AG04450 (cell line): ENCODE data around the gene CLDN5. TPM values are rescaled to one million over a fixed set of nuclear protein-coding genes. Genes with fewer than 3 reads are reported as not detected.

Experiments
- CTCF ChIA-PET: fragments of 300-600, 350-600 bp; formaldehyde crosslinking; extraction: SDS; loops from one replicate; lab custom pipeline; 2022; ENCODE audit warnings: antibody characterized with exemption, inconsistent platforms; lab: Charles Lee
- POLR2A ChIA-PET: fragments of 350-600 bp; formaldehyde crosslinking; extraction: SDS; loops from one replicate; lab custom pipeline; 2021; ENCODE audit warnings: antibody characterized with exemption, inconsistent platforms; lab: Yijun Ruan, JAX
- DNase-seq: peaks from one replicate; pipeline ENCODE4 v3.0.0-alpha.2; 2011; ENCODE audit warnings: low read depth, low spot score
- H3K27ac ChIP-seq: one replicate; pipeline ENCODE4 v1.5.1; 2012; ENCODE audit warnings: low read depth, low read length, control low read depth
- H3K27me3 ChIP-seq: one replicate; pipeline ENCODE4 v1.6.0; 2012; ENCODE audit warnings: low read length; ENCODE audit not compliant: control insufficient read depth, insufficient read depth
- H3K4me3 ChIP-seq: 2 replicates; pipeline ENCODE4 v1.5.1; 2011; ENCODE audit warnings: mild to moderate bottlenecking, low read depth, low read length, control low read depth
- H3K9me3 ChIP-seq: 2 replicates; pipeline ENCODE4 v1.5.1; 2012; ENCODE audit warnings: low read length; ENCODE audit not compliant: control insufficient read depth, insufficient read depth
- CTCF ChIP-seq: IDR thresholded peaks from 2 replicates; pipeline ENCODE4 v1.5.1; 2011; ENCODE audit warnings: low read depth, low read length, control low read depth, inconsistent platforms
- polyA plus RNA-seq: library from polyadenylated mRNA; depleted of rRNA; stranded (reverse); fragments of >200 nt; gene quantifications from 2 replicates; pipeline ENCODE4 v1.2.3, GENCODE V29; 2011

The CLDN5 gene
- polyA plus RNA-seq, 1 experiment = not detected

- no peak overlapping the region for H3K4me3 ChIP-seq
- DNase-seq = no peak
- no peak for TF ChIP-seq CTCF
- no peak overlapping the region for H3K27ac ChIP-seq
- H3K27me3 ChIP-seq = peaks cover 4% of the 10 kb centered on the region
- ChIA-PET POLR2A (no interaction called here), CTCF (no interaction called here)
- no peaks in the 10 kb centered on the region for H3K9me3 ChIP-seq
Observed at GRCh38 chr22:19530751-19531150, 6.5 kb upstream of the CLDN5 start.

- DNase-seq = no peak
- Histone ChIP-seq H3K4me3 (no peak overlapping the region), H3K27me3 (peaks cover 12% of the 10 kb centered on the region), H3K9me3 (no peaks in the 10 kb centered on the region; the same call in 1 of the 2 replicates), H3K27ac (no peak overlapping the region)
- CTCF ChIA-PET = no interaction called here
- POLR2A ChIA-PET = no interaction called here
- TF ChIP-seq CTCF = no peak
Observed at GRCh38 chr22:19529811-19530210, 5.6 kb upstream of the CLDN5 start.

DNA sequence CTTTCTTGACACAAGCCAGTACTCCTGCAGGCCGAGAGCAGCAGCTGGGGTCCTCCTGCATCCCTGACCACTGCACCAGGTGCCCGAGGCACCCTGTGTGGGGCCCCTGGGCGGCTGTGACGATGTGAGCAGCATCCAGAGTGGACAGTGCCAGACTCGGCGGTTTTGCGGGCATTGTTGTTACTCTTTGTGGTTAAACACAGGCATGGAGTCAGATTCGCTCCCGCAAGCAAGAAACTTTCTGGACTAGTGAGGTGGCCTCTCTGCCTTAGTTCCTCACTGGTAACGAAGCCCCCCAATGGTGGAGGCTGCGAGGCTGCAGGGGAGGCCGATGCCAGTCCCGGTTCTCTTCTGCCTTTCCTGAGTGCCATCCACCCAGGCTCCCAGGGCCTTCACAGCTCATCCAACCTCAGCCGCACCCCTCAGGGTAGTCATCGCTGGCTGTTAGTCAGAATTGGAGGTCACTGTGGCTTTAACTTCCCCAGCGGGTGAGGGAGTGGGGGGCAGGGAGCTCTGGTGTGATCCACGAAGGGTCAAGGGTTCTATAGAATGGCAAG, 3.7 kb upstream of the CLDN5 start:
- CTCF ChIA-PET = no interaction called here

GRCh38 chr22:19527321-19527721, 3.1 kb upstream of the CLDN5 start:
- Histone ChIP-seq H3K9me3 (no peaks in the 10 kb centered on the region; the same call in 1 of the 2 replicates), H3K27ac (no peak overlapping the region), H3K4me3 (no peak overlapping the region), H3K27me3 (peaks cover 26% of the 10 kb centered on the region)
- DNase-seq = no peak
- TF ChIP-seq CTCF = no peak
- POLR2A ChIA-PET = no interaction called here
- CTCF ChIA-PET = no interaction called here

More for the DNA sequence above, 3.7 kb upstream of the CLDN5 start:
- Histone ChIP-seq H3K27ac (no peak overlapping the region), H3K4me3 (no peak overlapping the region), H3K9me3 (no peaks in the 10 kb centered on the region; the same call in 1 of the 2 replicates), H3K27me3 (peaks cover 26% of the 10 kb centered on the region)
- DNase-seq = no peak
- no peak for TF ChIP-seq CTCF
- POLR2A ChIA-PET = no interaction called here

DNA sequence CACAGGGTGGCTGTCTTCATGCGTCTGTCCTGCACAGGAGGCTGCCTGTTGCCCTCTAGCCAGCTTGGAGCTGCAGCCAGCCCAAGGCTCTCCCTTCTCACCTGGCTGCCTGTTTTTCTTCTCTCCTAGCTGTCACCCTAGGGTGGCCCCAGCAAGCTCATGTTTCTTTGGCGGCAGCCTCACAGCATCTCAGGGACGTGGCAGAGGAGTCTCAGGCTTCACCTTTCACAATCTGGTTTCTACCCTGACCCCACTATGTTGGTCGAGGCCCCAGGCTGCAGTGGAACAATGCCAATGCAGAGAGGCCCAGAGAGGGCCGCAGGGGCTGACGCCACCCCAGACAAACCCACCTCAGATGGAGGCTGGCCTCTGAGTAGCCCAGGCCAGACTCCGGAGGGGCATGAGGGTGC, 2.5 kb upstream of the CLDN5 start:
- Histone ChIP-seq H3K27ac (no peak overlapping the region), H3K9me3 (no peaks in the 10 kb centered on the region; the same call in 1 of the 2 replicates), H3K27me3 (peaks cover 26% of the 10 kb centered on the region), H3K4me3 (no peak overlapping the region)
- DNase-seq = no peak
- ChIA-PET CTCF (no interaction called here), POLR2A (no interaction called here)
- no peak for TF ChIP-seq CTCF
